Measurements from ENCODE around the gene NUPR1. TPM values are rescaled to one million over a fixed set of nuclear protein-coding genes. Genes with fewer than 3 reads are reported as not detected.

The NUPR1 gene
- total RNA-seq, 1 donor from 2014 or later: 124 TPM

DNA sequence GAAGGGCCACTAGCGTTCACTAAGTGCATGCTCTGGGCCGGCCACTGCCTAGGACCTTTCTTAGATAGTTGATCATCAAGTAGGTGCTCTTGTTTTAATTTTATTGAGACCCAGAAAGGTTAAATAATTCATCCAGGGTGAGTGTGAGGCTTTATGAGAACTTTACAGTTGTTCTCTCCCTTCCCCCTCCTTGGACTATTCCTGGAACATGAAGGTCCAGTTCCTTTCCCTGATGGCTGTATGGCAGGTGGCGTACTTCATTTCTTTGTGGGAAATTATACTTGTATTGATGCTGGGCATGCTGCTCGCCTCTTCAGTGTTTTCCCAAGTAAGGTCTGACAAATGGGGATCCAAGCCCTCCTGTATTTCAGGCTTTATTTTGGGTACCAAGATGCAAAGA is 23.4 kb upstream of the NUPR1 start:
- Mint-ChIP-seq H3K27me3 (ENCODE audit: unreplicated experiment) (no peaks in the 10 kb centered on the region), H3K27ac (ENCODE audit: unreplicated experiment) (no peak overlapping the region), H3K9me3 (ENCODE audit: unreplicated experiment) (peaks cover under 1% of the 10 kb centered on the region)

DNA sequence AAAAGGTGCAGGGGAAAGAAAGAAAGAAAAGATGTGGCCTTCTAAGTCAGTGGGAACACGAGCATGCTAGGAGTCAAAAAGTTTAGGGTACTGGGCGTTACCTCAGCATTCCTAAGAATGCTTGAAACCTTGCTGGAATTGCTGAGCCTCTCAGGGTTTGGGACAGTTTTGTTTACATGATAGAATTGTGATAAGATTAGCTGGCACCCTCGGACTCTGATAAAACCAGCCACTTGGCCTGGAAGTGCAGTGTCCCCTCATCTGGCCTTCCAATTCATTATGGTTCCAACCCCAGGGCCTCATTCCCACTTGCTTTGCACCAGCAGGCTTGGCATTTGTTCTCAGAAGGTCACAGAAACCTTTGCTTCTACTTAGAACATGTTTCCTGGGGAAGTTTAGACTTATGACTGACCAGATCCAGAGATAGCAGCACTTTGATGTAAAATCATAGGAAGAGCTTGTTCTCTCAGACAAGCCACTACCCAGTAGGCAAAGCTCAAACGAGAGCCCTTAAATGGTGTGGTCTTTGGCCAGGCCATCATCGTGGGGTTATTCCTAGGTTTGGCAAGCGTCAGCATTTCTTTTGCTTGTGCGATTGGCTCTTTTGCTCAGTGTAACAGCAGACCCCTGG is 22.9 kb upstream of the NUPR1 start:
- Mint-ChIP-seq H3K4me1 (ENCODE audit: unreplicated experiment) (no peaks in the 10 kb centered on the region), H3K9me3 (ENCODE audit: unreplicated experiment) (no peaks in the 10 kb centered on the region), H3K27ac (ENCODE audit: unreplicated experiment) (no peak overlapping the region), H3K36me3 (ENCODE audit: unreplicated experiment) (peaks cover 15% of the 10 kb centered on the region), H3K4me3 (ENCODE audit: unreplicated experiment) (no peak overlapping the region), H3K27me3 (ENCODE audit: unreplicated experiment) (no peaks in the 10 kb centered on the region)
- TF ChIP-seq, protein P1, sequence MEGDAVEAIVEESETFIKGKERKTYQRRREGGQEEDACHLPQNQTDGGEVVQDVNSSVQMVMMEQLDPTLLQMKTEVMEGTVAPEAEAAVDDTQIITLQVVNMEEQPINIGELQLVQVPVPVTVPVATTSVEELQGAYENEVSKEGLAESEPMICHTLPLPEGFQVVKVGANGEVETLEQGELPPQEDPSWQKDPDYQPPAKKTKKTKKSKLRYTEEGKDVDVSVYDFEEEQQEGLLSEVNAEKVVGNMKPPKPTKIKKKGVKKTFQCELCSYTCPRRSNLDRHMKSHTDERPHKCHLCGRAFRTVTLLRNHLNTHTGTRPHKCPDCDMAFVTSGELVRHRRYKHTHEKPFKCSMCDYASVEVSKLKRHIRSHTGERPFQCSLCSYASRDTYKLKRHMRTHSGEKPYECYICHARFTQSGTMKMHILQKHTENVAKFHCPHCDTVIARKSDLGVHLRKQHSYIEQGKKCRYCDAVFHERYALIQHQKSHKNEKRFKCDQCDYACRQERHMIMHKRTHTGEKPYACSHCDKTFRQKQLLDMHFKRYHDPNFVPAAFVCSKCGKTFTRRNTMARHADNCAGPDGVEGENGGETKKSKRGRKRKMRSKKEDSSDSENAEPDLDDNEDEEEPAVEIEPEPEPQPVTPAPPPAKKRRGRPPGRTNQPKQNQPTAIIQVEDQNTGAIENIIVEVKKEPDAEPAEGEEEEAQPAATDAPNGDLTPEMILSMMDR (IDR thresholded peaks at IDR 0.05): no peak
- DNase-seq (ENCODE audit: extremely low spot score, unreplicated experiment): no peak

More for the DNA sequence above, 23.4 kb upstream of the NUPR1 start:
- DNase-seq (ENCODE audit: extremely low spot score, unreplicated experiment): no peak
- H3K4me1 Mint-ChIP-seq (ENCODE audit: unreplicated experiment): no peaks in the 10 kb centered on the region
- peaks cover 15% of the 10 kb centered on the region for H3K36me3 Mint-ChIP-seq (ENCODE audit: unreplicated experiment)
- TF ChIP-seq, protein P1 (IDR thresholded peaks at IDR 0.05): no peak
- no peak overlapping the region for H3K4me3 Mint-ChIP-seq (ENCODE audit: unreplicated experiment)

DNA sequence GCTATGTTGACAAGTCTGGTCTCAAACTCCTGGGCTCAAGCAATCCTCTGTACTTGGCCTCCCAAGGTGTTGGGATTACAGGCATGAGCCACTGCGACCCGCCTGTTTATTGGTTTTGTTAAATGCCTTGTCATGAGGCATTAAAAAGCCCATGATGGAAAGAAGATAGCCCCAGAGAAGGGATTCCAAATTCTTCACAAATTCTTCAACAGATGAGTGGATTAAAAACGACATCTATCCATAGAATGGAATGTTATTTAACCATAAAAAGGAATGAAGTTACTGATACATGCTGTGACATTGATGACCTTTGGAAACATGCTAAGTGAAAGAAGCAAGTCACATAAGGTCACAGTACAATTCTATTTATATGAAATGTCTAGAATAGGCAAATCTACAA is 19.7 kb upstream of the NUPR1 start:
- Mint-ChIP-seq H3K9me3 (ENCODE audit: unreplicated experiment) (no peaks in the 10 kb centered on the region), H3K4me1 (ENCODE audit: unreplicated experiment) (peaks cover 10% of the 10 kb centered on the region), H3K4me3 (ENCODE audit: unreplicated experiment) (no peak overlapping the region), H3K27ac (ENCODE audit: unreplicated experiment) (no peak overlapping the region), H3K36me3 (ENCODE audit: unreplicated experiment) (peaks cover 13% of the 10 kb centered on the region), H3K27me3 (ENCODE audit: unreplicated experiment) (no peaks in the 10 kb centered on the region)
- TF ChIP-seq, protein P1 (IDR thresholded peaks at IDR 0.05): no peak
- no peak for DNase-seq (ENCODE audit: extremely low spot score, unreplicated experiment)

DNA sequence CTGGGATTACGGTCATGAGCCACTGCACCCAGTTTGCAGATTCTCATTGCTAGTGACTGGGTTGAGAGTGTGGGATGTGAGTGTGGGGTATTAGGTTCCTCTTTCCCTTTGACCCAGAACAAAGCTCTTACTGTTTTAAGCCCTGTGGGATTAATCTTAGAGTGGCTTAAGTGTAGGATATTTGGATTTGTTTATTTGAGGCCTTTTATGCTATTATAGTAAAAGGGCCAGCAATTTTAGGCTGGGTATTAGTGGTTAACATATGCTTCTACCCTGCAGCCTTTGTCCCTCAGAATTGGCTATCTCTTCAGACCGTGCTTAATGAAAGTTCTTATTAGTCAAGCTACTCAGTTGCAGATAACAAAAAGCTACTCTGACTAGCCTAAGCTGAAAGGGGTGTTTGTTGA is 18.1 kb upstream of the NUPR1 start:
- H3K4me3 Mint-ChIP-seq (ENCODE audit: unreplicated experiment): no peak overlapping the region
- H3K9me3 Mint-ChIP-seq (ENCODE audit: unreplicated experiment): no peaks in the 10 kb centered on the region
- TF ChIP-seq, protein P1 (IDR thresholded peaks at IDR 0.05): no peak
- H3K27me3 Mint-ChIP-seq (ENCODE audit: unreplicated experiment): no peaks in the 10 kb centered on the region
- DNase-seq (ENCODE audit: extremely low spot score, unreplicated experiment): no peak
- H3K27ac Mint-ChIP-seq (ENCODE audit: unreplicated experiment): no peak overlapping the region
- peaks cover 10% of the 10 kb centered on the region for H3K4me1 Mint-ChIP-seq (ENCODE audit: unreplicated experiment)
- H3K36me3 Mint-ChIP-seq (ENCODE audit: unreplicated experiment): peaks cover 13% of the 10 kb centered on the region

DNA sequence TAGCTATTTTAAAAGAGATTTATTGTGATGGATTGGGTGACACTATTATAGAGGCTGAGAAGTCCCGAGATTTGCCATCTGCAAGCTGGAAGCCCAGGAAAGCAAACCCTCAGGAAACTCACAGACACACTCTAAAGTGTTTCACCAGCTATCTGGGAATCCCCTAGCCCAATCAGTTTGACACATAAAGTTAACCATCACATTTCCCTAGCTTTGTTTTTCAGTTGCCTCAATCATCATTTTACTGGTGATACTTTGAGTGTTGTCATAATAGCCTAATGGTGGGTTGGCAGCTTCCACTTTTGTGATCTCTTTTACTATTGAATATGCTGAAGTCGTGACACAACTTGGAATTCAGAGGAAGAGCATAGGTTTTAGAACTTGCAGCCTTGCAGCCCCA is 16.8 kb upstream of the NUPR1 start:
- Mint-ChIP-seq H3K4me3 (ENCODE audit: unreplicated experiment) (no peak overlapping the region), H3K27ac (ENCODE audit: unreplicated experiment) (no peak overlapping the region), H3K27me3 (ENCODE audit: unreplicated experiment) (no peaks in the 10 kb centered on the region), H3K4me1 (ENCODE audit: unreplicated experiment) (peaks cover 10% of the 10 kb centered on the region), H3K36me3 (ENCODE audit: unreplicated experiment) (peaks cover 13% of the 10 kb centered on the region), H3K9me3 (ENCODE audit: unreplicated experiment) (no peaks in the 10 kb centered on the region)
- TF ChIP-seq, protein P1 (IDR thresholded peaks at IDR 0.05): no peak
- DNase-seq (ENCODE audit: extremely low spot score, unreplicated experiment): no peak
